Measurements from ENCODE around the gene GNL2. TPM values are rescaled to one million over a fixed set of nuclear protein-coding genes. Genes with fewer than 3 reads are reported as not detected.
"Not testable (repeated sequence)": the region's sequence is repeated elsewhere in the genome, so short reads cannot be mapped to it uniquely, and the experiment has no call there.

GNL2 gene
- total RNA-seq, 1 experiment from 2014 or later = 74.7 TPM

DNA sequence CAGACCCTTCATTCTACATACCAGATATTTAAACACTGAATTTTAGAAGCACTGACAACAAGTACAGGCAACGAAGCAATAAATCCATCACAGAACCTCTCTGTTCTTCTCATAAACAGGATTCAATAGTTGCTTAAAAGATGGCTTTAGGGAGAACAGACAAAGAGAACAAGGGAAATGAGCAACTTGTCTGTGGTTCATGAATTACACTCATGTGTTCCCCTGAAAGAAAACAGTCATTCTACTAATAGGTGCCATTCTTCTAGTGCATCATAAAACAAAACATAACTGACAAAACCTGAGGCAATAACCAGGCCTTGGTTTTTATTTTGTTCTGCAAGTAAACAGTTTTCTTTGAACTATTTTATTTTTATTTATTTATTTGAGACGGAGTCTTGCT is 6.8 kb downstream of the GNL2 start:
- CTCF ChIA-PET = no interaction called here
- TF ChIP-seq, protein P1, sequence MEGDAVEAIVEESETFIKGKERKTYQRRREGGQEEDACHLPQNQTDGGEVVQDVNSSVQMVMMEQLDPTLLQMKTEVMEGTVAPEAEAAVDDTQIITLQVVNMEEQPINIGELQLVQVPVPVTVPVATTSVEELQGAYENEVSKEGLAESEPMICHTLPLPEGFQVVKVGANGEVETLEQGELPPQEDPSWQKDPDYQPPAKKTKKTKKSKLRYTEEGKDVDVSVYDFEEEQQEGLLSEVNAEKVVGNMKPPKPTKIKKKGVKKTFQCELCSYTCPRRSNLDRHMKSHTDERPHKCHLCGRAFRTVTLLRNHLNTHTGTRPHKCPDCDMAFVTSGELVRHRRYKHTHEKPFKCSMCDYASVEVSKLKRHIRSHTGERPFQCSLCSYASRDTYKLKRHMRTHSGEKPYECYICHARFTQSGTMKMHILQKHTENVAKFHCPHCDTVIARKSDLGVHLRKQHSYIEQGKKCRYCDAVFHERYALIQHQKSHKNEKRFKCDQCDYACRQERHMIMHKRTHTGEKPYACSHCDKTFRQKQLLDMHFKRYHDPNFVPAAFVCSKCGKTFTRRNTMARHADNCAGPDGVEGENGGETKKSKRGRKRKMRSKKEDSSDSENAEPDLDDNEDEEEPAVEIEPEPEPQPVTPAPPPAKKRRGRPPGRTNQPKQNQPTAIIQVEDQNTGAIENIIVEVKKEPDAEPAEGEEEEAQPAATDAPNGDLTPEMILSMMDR (IDR thresholded peaks at IDR 0.05; ENCODE audit: unreplicated experiment) = no peak
- Mint-ChIP-seq H3K9me3 (ENCODE audit: low read depth, unreplicated experiment) (no peaks in the 10 kb centered on the region), H3K4me1 (ENCODE audit: low read depth, unreplicated experiment) (no peaks in the 10 kb centered on the region), H3K27ac (ENCODE audit: unreplicated experiment) (no peak overlapping the region), H3K4me3 (ENCODE audit: low read depth, unreplicated experiment) (no peak overlapping the region), H3K27me3 (ENCODE audit: unreplicated experiment) (no peaks in the 10 kb centered on the region), H3K36me3 (ENCODE audit: insufficient read depth, unreplicated experiment) (peaks cover 30% of the 10 kb centered on the region)
- intact Hi-C loops (cut with micrococcal nuclease; ENCODE audit: unreplicated experiment) = no loop called here
- BruUV-seq (replicated peaks) = no TSS peak
- no peak for DNase-seq

DNA sequence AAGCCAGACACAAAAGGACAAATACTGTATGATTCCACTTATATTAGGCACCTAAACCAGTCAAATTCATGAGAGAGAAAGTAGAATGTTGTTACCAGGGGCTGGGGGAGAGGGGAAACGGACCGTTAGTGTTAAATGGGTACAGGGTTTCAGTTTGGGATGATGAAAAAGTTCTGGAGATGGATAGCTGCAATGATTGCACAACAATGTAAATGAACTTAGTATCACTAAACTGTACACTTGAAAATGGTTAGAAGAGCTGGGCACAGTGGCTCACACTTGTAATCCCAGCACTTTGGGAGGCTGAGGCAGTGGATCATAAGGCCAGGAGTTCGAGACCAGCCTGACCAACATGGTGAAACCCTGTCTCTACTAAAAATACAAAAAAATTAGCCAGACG is 11.2 kb downstream of the GNL2 start:
- H3K4me1 Mint-ChIP-seq (ENCODE audit: low read depth, unreplicated experiment); H3K4me3 Mint-ChIP-seq (ENCODE audit: low read depth, unreplicated experiment); intact Hi-C loops (cut with micrococcal nuclease; ENCODE audit: unreplicated experiment); H3K27me3 Mint-ChIP-seq (ENCODE audit: unreplicated experiment); H3K9me3 Mint-ChIP-seq (ENCODE audit: low read depth, unreplicated experiment); DNase-seq; BruUV-seq (replicated peaks); H3K27ac Mint-ChIP-seq (ENCODE audit: unreplicated experiment): not testable (repeated sequence)
- CTCF ChIA-PET = interaction anchor here (0.6 kb wide), 1 partner anchor 1446 kb away, joined by 4 read pairs; no protein-coding TSS in a partner anchor
- peaks cover 54% of the 10 kb centered on the region for H3K36me3 Mint-ChIP-seq (ENCODE audit: insufficient read depth, unreplicated experiment)

DNA sequence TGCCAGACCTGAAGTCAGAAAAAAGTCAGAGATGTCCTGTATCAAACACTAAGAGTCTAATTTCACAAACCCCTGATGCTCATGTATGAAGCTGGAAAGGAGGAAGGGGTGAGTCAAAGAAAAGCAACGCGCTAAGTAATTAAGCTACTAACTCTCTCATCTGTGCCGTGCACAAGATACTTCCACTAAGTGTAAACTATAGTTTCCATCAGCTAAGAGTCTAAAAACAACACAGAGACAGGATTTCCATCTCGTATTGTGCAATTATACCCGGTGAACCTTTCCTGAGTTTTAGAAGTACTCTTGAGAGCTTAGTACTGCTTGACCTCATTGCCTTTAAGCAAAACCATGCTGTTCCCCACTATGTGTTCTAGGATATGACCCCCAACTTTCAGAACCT is 20.0 kb downstream of the GNL2 start:
- Mint-ChIP-seq H3K27me3 (ENCODE audit: unreplicated experiment) (no peaks in the 10 kb centered on the region), H3K36me3 (ENCODE audit: insufficient read depth, unreplicated experiment) (peaks cover 63% of the 10 kb centered on the region), H3K4me1 (ENCODE audit: low read depth, unreplicated experiment) (peaks cover 18% of the 10 kb centered on the region), H3K27ac (ENCODE audit: unreplicated experiment) (no peak overlapping the region), H3K9me3 (ENCODE audit: low read depth, unreplicated experiment) (no peaks in the 10 kb centered on the region), H3K4me3 (ENCODE audit: low read depth, unreplicated experiment) (no peak overlapping the region)
- no TSS peak for BruUV-seq (replicated peaks)
- intact Hi-C loops (cut with micrococcal nuclease; ENCODE audit: unreplicated experiment) = no loop called here
- CTCF ChIA-PET = no interaction called here
- DNase-seq = no peak
- TF ChIP-seq, protein P1 (IDR thresholded peaks at IDR 0.05; ENCODE audit: unreplicated experiment) = no peak

DNA sequence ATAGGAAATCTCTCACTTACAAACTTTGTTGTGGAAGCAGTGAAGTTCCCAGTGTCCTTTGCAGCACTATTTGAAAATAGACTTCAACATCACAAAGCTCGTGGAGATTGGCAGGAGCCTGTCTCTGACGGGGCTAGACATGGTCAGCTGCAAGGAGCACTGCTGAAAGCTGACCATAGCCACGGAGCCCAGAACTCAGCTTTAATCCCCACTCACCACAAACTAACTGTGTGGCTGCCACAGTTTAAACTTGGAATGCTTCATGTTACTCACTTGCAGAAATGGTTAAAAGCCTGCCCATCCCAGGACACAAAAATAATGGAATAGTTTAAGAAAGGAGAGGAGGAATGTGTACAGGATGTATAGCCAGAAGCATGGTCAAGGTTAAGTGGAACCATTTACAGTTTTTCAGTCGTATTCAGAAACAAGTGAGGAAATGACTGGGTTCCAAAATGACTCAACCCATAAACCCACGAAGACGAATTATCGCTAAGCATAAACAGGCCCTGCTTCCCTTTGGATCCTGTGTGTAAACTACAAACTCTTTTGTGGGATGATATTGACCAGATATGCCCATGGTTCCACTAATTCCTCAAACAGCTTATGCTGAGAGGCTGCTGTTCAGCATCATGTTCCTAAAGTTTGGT is 20.8 kb downstream of the GNL2 start:
- H3K36me3 Mint-ChIP-seq (ENCODE audit: insufficient read depth, unreplicated experiment) = peaks cover 58% of the 10 kb centered on the region
- no peak overlapping the region for H3K4me3 Mint-ChIP-seq (ENCODE audit: low read depth, unreplicated experiment)
- no peak overlapping the region for H3K27ac Mint-ChIP-seq (ENCODE audit: unreplicated experiment)
- H3K4me1 Mint-ChIP-seq (ENCODE audit: low read depth, unreplicated experiment) = peaks cover 18% of the 10 kb centered on the region
- BruUV-seq (replicated peaks) = no TSS peak
- TF ChIP-seq, protein P1 (IDR thresholded peaks at IDR 0.05; ENCODE audit: unreplicated experiment) = no peak
- DNase-seq = no peak
- intact Hi-C loops (cut with micrococcal nuclease; ENCODE audit: unreplicated experiment) = no loop called here
- CTCF ChIA-PET = no interaction called here
- no peaks in the 10 kb centered on the region for H3K9me3 Mint-ChIP-seq (ENCODE audit: low read depth, unreplicated experiment)
- no peaks in the 10 kb centered on the region for H3K27me3 Mint-ChIP-seq (ENCODE audit: unreplicated experiment)

DNA sequence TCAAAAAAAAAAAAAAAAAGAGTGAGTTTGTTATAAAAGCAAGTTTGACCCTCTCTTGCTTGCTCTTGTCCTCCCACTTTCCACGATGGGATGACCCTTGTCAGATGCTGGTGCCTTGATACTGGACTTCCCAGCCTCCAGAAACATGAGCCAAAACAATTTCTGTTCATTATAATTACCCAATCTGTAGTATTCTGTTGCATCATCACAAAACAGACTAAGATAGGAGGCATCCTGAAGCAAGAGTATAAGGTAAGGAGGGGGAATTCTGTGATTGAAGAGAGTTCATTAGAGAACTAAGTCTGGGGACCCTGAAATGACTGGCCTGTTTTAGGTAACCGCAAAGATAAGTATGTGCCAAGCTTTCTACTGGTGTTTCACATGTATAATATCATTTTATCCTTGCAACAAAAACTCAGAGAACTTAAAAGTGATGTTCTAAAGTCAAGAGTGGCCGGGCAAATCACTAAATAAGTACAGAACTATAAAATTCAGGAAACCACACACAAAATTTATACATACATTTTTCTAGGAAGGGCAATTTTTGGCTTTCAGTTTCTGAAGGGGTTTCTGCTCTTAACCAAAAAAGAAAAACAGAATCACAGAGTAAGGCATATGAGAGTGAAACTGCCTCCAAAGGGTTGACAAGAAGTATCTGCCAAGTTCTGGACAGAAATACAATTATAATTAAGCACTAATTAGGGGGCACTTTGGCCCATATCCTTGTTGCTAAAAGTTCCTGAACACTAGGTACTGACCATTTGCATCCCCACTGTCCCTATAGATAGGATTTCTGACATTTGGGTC is 25.0 kb downstream of the GNL2 start:
- H3K27me3 Mint-ChIP-seq (ENCODE audit: unreplicated experiment) = no peaks in the 10 kb centered on the region
- H3K9me3 Mint-ChIP-seq (ENCODE audit: low read depth, unreplicated experiment) = no peaks in the 10 kb centered on the region
- H3K36me3 Mint-ChIP-seq (ENCODE audit: insufficient read depth, unreplicated experiment) = peaks cover 51% of the 10 kb centered on the region
- CTCF ChIA-PET = no interaction called here
- BruUV-seq (replicated peaks) = no TSS peak
- TF ChIP-seq, protein P1 (IDR thresholded peaks at IDR 0.05; ENCODE audit: unreplicated experiment) = no peak
- H3K4me1 Mint-ChIP-seq (ENCODE audit: low read depth, unreplicated experiment) = no peaks in the 10 kb centered on the region
- H3K4me3 Mint-ChIP-seq (ENCODE audit: low read depth, unreplicated experiment) = no peak overlapping the region
- intact Hi-C loops (cut with micrococcal nuclease; ENCODE audit: unreplicated experiment) = no loop called here
- no peak for DNase-seq
- no peak overlapping the region for H3K27ac Mint-ChIP-seq (ENCODE audit: unreplicated experiment)
